Ecto neural progenitor cell (in vitro differentiated cells): Measurements from ENCODE around the gene GUCY2F.

ENCODE experiments used
- DNase-seq: peaks from one replicate; pipeline ENCODE4 v3.0.0-alpha.2; 2018; ENCODE audit warnings: low spot score

Gene GUCY2F

GRCh38 chrX:109393859-109394258 is 88.0 kb downstream of the GUCY2F start:
- DNase-seq: no peak

- no peak for DNase-seq
These were observed 89.0 kb downstream of the GUCY2F start for GRCh38 chrX:109392895-109393294.

DNA sequence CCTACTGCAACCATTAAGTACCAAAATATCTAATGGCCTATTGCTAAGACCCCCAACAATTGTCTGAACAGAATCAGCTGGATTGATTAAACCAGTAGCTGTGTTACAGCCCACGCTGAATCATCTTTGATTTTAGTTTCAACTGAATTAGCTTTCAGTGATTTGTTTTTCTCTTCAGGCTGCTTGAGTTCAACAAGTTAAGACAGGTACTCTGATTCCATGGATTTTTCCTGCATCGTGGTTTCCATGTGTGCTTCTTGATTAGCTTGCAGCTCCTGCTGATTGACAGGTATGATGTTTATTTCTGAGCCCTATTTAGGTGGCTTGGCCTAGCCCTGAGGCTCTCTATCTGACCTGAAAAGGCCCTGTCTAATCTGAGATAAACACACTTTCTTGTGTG is 91.3 kb downstream of the GUCY2F start:
- no peak for DNase-seq

GRCh38 chrX:109389917-109390316 is 92.0 kb downstream of the GUCY2F start:
- DNase-seq: no peak

GRCh38 chrX:109384699-109385098 is 97.2 kb downstream of the GUCY2F start:
- DNase-seq: no peak

GRCh38 chrX:109382332-109382731 is 99.6 kb downstream of the GUCY2F start:
- DNase-seq: no peak

GRCh38 chrX:109378281-109378680 is 103.6 kb downstream of the GUCY2F start:
- DNase-seq: no peak

- no peak for DNase-seq
These were observed 107.5 kb downstream of the GUCY2F start for GRCh38 chrX:109374262-109374960.

DNA sequence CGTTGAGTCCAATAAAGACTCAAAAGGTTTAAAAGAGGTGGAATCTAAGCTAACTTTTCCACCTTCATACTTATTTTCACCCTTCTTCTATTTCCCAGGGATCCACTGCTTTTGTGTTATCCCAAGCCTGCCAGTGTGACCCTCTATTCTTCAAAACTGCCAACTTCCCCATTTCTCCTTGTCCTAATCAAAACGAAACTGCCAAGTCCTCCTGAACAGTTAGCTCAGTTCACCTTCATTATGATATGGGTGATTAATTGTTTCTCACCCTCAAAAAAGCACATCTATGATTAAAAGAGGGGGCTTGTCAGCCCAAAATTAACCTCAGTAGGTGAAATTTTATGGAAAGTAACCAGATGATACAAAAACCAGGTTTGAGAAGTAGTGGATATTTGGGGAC is 108.4 kb downstream of the GUCY2F start:
- DNase-seq: no peak

GRCh38 chrX:109372716-109373115 is 109.2 kb downstream of the GUCY2F start:
- no peak for DNase-seq

- DNase-seq: no peak
These were observed 109.6 kb downstream of the GUCY2F start for GRCh38 chrX:109372291-109372690.

GRCh38 chrX:109362101-109362500 is 119.8 kb downstream of the GUCY2F start:
- no peak for DNase-seq

DNA sequence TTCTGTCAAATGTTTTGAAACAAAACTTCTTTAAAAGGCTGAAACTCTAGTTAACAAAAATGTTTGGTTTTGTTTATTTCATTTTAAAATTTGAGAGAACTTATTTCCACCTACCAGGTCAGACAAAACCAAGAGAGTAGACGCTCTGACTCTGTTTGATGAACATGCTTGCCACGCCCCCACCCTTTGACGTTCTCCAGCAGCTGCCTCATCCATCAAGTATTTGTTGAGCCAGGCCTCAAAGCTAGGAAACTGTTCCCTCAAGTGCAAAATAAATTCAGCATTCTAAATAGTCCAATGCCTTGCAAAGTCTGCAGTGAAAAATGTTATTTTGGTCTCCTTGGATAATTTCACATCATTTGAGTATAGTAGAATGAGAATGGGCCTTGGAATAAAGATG is 121.6 kb downstream of the GUCY2F start:
- DNase-seq: no peak

DNA sequence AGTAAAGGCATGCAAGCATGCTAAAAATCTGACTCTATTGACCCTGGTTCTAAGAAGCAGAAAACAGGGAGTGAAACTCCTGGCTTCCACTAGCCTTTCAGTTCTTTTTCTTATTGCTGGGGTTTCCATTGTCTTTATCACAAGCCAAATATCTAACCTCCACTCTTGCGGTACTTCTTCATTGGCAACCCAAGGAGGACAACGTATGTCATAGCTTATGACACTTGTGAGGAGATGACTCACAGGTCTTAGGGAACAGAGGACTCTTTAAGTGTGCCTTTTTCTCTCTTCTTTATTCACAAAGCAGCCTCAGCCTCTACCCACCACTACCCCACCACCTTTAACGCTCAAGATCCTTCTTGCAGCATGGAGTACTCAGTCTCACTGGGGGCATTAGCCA is 124.2 kb downstream of the GUCY2F start:
- DNase-seq: no peak

GRCh38 chrX:109356684-109357083 is 125.2 kb downstream of the GUCY2F start:
- no peak for DNase-seq

GRCh38 chrX:109352066-109352588 is 129.8 kb downstream of the GUCY2F start:
- DNase-seq: no peak

GRCh38 chrX:109351557-109351956 is 130.3 kb downstream of the GUCY2F start:
- no peak for DNase-seq

DNA sequence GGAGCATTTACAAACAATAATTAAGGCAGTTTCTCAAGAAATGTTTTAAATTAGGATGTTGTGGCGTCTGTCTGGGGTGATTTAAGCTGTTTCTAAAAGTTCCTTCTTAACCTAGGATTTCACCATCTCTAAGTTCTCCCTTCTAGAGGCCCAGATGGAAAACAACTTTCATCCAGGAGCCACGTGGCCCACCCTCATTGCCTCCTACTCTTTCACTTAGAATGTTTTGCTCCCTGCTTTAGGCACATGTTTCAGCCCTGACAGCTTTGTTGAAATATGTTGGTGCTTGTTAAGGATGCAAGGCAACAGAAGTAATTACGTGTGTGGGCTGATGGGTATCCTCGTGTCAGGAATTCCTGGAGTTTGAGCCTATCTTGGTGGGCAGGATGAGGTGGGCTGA is 131.3 kb downstream of the GUCY2F start:
- DNase-seq: no peak

DNA sequence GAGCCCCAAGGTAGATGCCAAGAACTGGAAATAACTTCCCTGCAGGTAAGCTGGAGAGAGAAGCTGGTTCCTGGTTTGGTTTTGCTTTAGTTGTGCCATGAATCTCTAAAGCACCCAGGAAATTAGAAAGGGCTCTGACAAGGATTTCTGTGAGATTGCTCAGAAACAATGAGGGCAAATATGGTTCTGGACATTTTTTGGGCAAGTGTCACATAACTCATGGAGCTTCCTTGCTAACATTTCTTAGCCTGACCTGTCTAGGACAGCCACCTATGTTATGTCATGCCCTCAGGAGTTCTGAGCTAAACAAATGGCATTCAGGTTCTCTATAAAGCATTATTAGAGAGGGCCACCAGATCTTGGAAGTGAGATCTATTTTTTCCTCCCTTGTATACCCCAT is 131.8 kb downstream of the GUCY2F start:
- no peak for DNase-seq

- no peak for DNase-seq
These were observed 134.3 kb downstream of the GUCY2F start for GRCh38 chrX:109347632-109348031.

DNA sequence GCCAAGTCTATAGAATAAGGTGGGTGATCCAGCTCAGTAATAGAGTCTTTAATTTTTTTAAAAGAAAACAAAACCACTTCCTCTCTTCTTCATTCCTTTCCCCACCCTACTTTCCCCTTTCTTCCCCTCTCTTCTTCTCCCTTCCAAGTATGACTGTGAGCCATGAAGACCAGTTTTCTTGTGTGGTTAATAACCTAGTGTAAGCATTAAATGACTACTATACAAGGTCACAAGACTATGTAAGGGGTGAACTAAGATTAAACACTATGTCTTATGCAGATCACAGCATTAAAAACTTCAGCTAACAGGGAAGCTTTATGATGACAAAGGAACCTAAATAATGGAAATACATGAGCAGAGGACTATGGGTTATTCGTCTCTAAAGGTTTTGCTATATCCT is 135.4 kb downstream of the GUCY2F start:
- DNase-seq: no peak

DNA sequence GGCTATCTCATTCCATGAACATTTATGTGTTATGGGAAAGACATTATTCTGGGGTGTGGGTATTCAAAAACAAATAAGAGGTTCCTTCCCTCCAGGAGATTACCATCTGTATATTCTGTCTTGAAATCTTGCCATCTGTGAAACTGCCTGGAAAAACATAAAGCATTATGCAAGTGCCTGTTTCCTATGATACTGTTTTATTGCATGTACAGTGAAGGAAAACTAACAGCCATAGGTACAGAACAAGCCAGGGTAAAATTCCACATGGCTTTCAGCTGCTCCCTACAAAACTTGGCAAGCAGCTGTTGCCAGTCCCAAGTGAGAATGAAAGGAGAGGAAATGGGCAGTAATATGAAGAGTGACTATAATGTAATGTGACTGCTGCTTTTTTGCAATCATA is 136.0 kb downstream of the GUCY2F start:
- DNase-seq: no peak

- DNase-seq: no peak
These were observed 137.2 kb downstream of the GUCY2F start for GRCh38 chrX:109344678-109345077.

DNA sequence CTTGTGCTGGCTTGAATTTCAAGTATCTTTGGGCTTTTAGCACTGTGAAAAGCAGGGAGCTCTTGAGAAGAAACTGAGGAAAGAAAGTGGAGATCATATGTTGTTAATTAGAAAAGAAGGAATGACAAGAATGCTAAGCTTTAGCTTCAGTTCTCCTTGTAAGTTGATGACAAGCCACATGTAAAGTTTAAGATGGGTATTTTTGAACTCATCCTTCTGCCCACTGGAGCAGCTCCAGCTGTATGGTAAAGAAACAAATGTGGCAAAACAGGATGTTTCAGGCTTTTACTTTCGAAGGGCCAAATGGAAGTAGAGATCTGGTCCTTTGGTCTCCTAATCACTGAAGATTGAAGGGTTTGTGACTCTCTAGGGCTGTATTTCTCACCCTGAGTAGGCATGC is 137.8 kb downstream of the GUCY2F start:
- no peak for DNase-seq
